A673 (cell line): ENCODE data around the gene ENDOU. TPM values are rescaled to one million over a fixed set of nuclear protein-coding genes. Genes with fewer than 3 reads are reported as not detected.

Source experiments
- BruUV-seq: library from RNA; stranded (reverse); fragments of 400-500 nt; replicated peaks from 2 replicates; lab custom pipeline; 2021; lab: Mats Ljungman, UMichigan
- CTCF ChIA-PET: fragments of 300-600 bp; sonication (Branson Sonifier 250); formaldehyde crosslinking; loops from one replicate; lab custom pipeline; 2022; ENCODE audit warnings: antibody characterized with exemption; lab: Charles Lee
- POLR2A ChIA-PET: fragments of 300-600 bp; sonication (Branson Sonifier 250); formaldehyde crosslinking; loops from one replicate; lab custom pipeline; 2022; ENCODE audit warnings: antibody characterized with exemption; ENCODE audit not compliant: low non-redundant PET; lab: Charles Lee
- DNase-seq: peaks from one replicate; pipeline ENCODE4 v3.0.0-alpha.2; 2015; ENCODE audit warnings: low spot score
- H3K27ac ChIP-seq: fragments of 200-600 bp; sonication (generic); 2 replicates; pipeline ENCODE4 v1.5.1; 2016; ENCODE audit warnings: mixed run types, low read depth, mild to moderate bottlenecking, mixed read lengths, antibody characterized with exemption, low read length; ENCODE audit not compliant: poor library complexity, severe bottlenecking
- H3K27me3 ChIP-seq: fragments of 200-600 bp; sonication (generic); replicated peaks from 2 replicates; pipeline ENCODE4 v1.6.1; 2017; ENCODE audit warnings: mixed run types, low read depth, mild to moderate bottlenecking, mixed read lengths, antibody characterized with exemption, low read length; ENCODE audit not compliant: insufficient read depth, poor library complexity
- H3K36me3 ChIP-seq: fragments of 200-600 bp; sonication (generic); 2 replicates; pipeline ENCODE4 v1.6.1; 2016; ENCODE audit warnings: mixed run types, mild to moderate bottlenecking, mixed read lengths, antibody characterized with exemption, low read length; ENCODE audit not compliant: insufficient read depth, poor library complexity, severe bottlenecking
- H3K4me1 ChIP-seq: fragments of 200-600 bp; sonication (generic); 2 replicates; pipeline ENCODE4 v1.6.1; 2017; ENCODE audit warnings: mixed run types, mild to moderate bottlenecking, mixed read lengths, antibody characterized with exemption, low read length; ENCODE audit not compliant: insufficient read depth, poor library complexity, severe bottlenecking
- H3K4me3 ChIP-seq: fragments of 200-600 bp; sonication (generic); 2 replicates; pipeline ENCODE4 v1.5.1; 2016; ENCODE audit warnings: low read depth, mixed run types, mild to moderate bottlenecking, mixed read lengths, low read length; ENCODE audit not compliant: poor library complexity, severe bottlenecking
- H3K9me3 ChIP-seq: fragments of 200-600 bp; sonication (generic); 2 replicates; pipeline ENCODE4 v1.6.1; 2016; ENCODE audit warnings: mixed run types, low read depth, mild to moderate bottlenecking, mixed read lengths, antibody characterized with exemption, low read length; ENCODE audit not compliant: poor library complexity, severe bottlenecking
- CTCF ChIP-seq: fragments of 300-800, 200-600 bp; sonication (generic); conservative IDR thresholded peaks from 2 replicates; pipeline ENCODE4 v1.5.1; 2017; ENCODE audit warnings: low read depth, mild to moderate bottlenecking, antibody characterized with exemption, low read length, moderate library complexity, mixed read lengths
- EZH2 ChIP-seq: fragments of 200-600 bp; sonication (generic); IDR thresholded peaks from 2 replicates; pipeline ENCODE4 v1.6.1; 2017; ENCODE audit warnings: borderline replicate concordance, low read depth, mild to moderate bottlenecking, mixed read lengths, antibody characterized with exemption, low read length; ENCODE audit not compliant: poor library complexity, severe bottlenecking
- intact Hi-C: fragments of 100-400 bp; cut with micrococcal nuclease; formaldehyde crosslinking; loops from one replicate; pipeline ENCODE4 v1.10.0; 2022; ENCODE audit not compliant: unreplicated experiment
- total RNA-seq: library from RNA; stranded (reverse); gene quantifications from 2 replicates; pipeline ENCODE4 v1.2.3, GENCODE V29; 2021

ENDOU gene
- total RNA-seq, 1 experiment from 2014 or later = 0.58 TPM

- Histone ChIP-seq H3K27me3 (no peaks in the 10 kb centered on the region), H3K27ac (no peak overlapping the region), H3K4me1 (peaks cover 15% of the 10 kb centered on the region), H3K36me3 (no peaks in the 10 kb centered on the region), H3K9me3 (no peaks in the 10 kb centered on the region), H3K4me3 (no peak overlapping the region)
- intact Hi-C loops = no loop called here
- TF ChIP-seq CTCF (no peak), EZH2 (no peak)
- no TSS peak for BruUV-seq
- ChIA-PET CTCF (no interaction called here), POLR2A (no interaction called here)
- no peak for DNase-seq
Observed at GRCh38 chr12:47729233-47729632, 3.9 kb upstream of the ENDOU start.

DNA sequence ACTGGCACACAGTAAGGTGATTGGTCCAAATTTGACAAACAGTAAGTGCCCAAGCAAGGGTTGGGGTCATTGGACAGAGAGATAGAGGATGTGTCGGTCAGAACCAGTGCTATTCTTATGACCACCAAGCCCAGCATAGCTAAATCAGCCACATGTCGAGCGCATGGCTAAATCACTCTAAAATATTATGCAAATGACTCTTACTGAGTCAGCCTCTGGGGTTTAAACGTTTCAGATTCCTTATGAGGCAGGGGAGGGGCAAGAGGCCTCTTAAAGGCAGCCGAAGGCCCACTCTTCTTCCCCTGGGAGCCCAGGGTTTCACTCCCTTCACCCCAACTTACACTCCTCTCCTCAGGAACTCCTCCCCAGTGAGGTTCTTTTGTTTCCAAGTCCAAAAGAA is 603 bp upstream of the ENDOU start:
- intact Hi-C loops = no loop called here
- Histone ChIP-seq H3K4me3 (no peak overlapping the region), H3K27me3 (no peaks in the 10 kb centered on the region), H3K27ac (no peak overlapping the region), H3K4me1 (peaks cover 15% of the 10 kb centered on the region), H3K9me3 (no peaks in the 10 kb centered on the region), H3K36me3 (no peaks in the 10 kb centered on the region)
- TF ChIP-seq CTCF (no peak), EZH2 (no peak)
- CTCF ChIA-PET = interaction anchor here (0.6 kb wide), 1 partner anchor 55 kb away, joined by 4 read pairs; no protein-coding TSS in a partner anchor
- no TSS peak for BruUV-seq
- DNase-seq = peak; percentile 77
- POLR2A ChIA-PET = no interaction called here

DNA sequence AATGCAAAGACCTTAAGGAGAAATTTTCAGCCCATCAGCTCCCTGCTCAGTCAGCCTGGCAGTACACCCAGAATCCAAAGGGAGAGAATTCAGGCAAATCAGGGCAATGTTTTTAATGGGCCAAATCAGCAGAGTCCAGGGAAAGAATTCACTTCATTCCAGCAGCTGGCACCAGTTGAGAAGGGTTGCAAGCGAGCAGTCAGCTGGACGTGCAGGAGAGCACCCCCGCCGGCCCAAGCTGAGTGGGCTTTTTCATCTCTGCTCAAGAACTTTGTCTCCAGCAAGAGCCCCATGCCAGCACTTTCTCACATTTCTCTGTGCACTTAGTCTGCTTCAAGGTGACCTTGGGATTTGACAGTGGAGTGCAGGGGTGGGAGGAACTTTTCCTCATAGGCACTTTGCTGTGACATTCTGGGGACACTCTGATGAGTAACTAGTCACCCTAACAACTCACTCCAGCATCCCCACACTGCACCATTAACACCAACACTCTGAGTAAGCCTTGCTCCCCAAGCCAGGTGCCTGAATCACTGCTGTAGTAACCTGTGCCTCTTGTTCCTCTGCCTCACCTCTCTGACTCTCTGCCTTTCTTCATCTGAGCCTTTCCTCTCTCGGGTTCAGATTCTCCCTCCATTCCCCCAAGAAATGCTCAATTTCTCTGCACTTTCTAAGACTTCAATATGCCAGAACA is 2.2 kb downstream of the ENDOU start:
- H3K9me3 ChIP-seq = no peaks in the 10 kb centered on the region
- CTCF ChIA-PET = no interaction called here
- TF ChIP-seq EZH2 = no peak
- TF ChIP-seq CTCF = no peak
- H3K4me1 ChIP-seq = peaks cover 17% of the 10 kb centered on the region
- H3K4me3 ChIP-seq = no peak overlapping the region
- H3K27ac ChIP-seq = no peak overlapping the region
- H3K36me3 ChIP-seq = no peaks in the 10 kb centered on the region
- DNase-seq = no peak
- BruUV-seq = no TSS peak
- no peaks in the 10 kb centered on the region for H3K27me3 ChIP-seq
- intact Hi-C loops = no loop called here
- POLR2A ChIA-PET = no interaction called here
